BE2C (cell line): ENCODE data around the gene ZNF823. TPM values are rescaled to one million over a fixed set of nuclear protein-coding genes. Genes with fewer than 3 reads are reported as not detected.

Source experiments
- DNase-seq: peaks from one replicate; pipeline ENCODE4 v3.0.0-alpha.2; 2020
- H3K27me3 ChIP-seq: fragments of 250-450 bp; sonication (Bioruptor Pico); 2 replicates; pipeline ENCODE4 v1.5.1; 2020; ENCODE audit warnings: mild to moderate bottlenecking
- H3K36me3 ChIP-seq: fragments of 250-450 bp; sonication (Bioruptor Pico); 2 replicates; pipeline ENCODE4 v1.5.1; 2020; ENCODE audit warnings: mild to moderate bottlenecking
- H3K4me1 ChIP-seq: fragments of 250-450 bp; sonication (Bioruptor Pico); 2 replicates; pipeline ENCODE4 v1.5.1; 2020
- H3K4me3 ChIP-seq: 2 replicates; pipeline ENCODE4 v1.5.1; 2011; ENCODE audit warnings: low read depth, low read length
- H3K9me3 ChIP-seq: fragments of 250-450 bp; sonication (Bioruptor Pico); 2 replicates; pipeline ENCODE4 v1.5.1; 2020
- polyA plus RNA-seq: library from polyadenylated mRNA; unstranded; fragments of >200 nt; gene quantifications from one replicate; pipeline ENCODE4 v1.2.1, GENCODE V29; 2012; ENCODE audit warnings: low read depth, missing spikeins; ENCODE audit not compliant: insufficient read length, insufficient read depth
- TF ChIP-seq, protein P1 (sequence below): IDR thresholded peaks from 2 replicates; pipeline ENCODE4 v1.5.1; 2012; ENCODE audit warnings: mild to moderate bottlenecking, low read depth, low read length

The ZNF823 gene
- 3.9 TPM for polyA plus RNA-seq

DNA sequence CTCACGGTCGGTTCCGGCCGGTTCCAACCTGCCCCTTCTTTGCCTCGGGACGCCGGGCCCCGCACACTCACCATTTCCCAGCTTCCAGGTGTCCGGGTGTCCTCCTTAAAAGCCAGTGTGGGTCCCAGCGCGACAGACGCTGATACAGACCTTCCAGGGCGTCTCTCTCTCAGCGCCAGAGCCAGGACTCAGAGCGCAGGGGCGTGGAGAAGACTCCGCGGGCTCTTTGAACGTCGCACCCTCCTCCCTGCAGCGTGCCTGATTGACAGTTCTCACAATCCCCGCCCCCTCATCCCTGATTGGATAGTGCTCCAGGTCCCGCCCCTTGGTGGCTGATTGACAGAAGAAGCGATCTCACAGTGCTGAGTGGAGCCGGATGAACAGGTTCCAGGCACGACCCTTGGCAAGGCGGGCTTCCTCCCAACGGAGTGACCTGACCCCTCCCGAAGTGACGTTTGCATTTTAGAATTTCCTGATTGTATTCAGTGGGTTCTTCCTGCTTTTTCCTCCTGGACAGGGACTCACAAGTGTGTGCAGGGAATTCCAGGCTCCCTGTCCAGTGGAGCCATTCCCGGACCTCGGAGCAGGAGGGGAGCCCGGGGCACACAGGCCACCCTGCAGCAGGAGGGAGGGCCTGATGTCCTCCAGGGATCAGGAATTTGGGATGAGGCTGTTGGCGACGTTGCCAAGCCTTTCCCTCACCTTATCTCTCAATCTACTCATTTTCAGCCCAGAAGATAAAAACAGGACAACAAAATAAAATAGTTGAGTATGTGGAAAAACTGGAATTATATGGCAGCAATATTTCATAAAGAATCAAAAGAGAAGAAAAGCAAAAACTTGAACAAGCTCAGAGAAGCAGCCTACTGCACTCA is at the start of gene ZNF823:
ZNF823 (minus strand) TSS at position 201 of the 875 bp plus-strand sequence; CDS start at position 74, 127 bp downstream.
- TF ChIP-seq, protein P1, sequence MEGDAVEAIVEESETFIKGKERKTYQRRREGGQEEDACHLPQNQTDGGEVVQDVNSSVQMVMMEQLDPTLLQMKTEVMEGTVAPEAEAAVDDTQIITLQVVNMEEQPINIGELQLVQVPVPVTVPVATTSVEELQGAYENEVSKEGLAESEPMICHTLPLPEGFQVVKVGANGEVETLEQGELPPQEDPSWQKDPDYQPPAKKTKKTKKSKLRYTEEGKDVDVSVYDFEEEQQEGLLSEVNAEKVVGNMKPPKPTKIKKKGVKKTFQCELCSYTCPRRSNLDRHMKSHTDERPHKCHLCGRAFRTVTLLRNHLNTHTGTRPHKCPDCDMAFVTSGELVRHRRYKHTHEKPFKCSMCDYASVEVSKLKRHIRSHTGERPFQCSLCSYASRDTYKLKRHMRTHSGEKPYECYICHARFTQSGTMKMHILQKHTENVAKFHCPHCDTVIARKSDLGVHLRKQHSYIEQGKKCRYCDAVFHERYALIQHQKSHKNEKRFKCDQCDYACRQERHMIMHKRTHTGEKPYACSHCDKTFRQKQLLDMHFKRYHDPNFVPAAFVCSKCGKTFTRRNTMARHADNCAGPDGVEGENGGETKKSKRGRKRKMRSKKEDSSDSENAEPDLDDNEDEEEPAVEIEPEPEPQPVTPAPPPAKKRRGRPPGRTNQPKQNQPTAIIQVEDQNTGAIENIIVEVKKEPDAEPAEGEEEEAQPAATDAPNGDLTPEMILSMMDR = no peak

DNA sequence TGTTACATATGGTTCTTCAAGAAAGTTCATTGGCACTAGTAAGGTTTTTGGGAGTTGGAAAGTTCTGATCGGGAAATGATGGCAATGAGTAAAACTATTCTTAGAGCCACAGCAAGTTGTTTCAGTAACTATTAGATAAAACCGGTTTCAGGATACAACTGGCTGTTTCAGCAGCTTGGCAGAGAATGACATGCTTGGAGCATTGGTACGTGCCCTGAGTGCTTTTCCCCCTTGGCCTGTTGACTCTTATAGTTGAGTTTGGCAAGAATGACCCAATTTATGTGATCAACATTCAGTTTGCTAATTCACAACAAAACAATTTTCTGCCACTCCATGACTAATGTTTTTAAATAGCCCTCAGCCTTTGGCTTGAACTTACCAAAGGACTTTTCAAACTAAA is 48.8 kb upstream of the ZNF823 start:
- peaks cover 12% of the 10 kb centered on the region; the same call in 1 of the 2 replicates for H3K9me3 ChIP-seq
- no peak for DNase-seq
- peaks cover 7% of the 10 kb centered on the region for H3K36me3 ChIP-seq
- H3K4me3 ChIP-seq = no peak overlapping the region
- TF ChIP-seq, protein P1 = no peak
- H3K27me3 ChIP-seq = no peaks in the 10 kb centered on the region
- no peaks in the 10 kb centered on the region for H3K4me1 ChIP-seq

More for the DNA sequence above, at the start of gene ZNF823:
- Histone ChIP-seq H3K36me3 (no peaks in the 10 kb centered on the region; the same call in 1 of the 2 replicates), H3K4me1 (peaks cover 2% of the 10 kb centered on the region; the same call in 1 of the 2 replicates), H3K27me3 (no peaks in the 10 kb centered on the region), H3K4me3 (peak within 1 kb of the TSS; percentile 82), H3K9me3 (no peaks in the 10 kb centered on the region)
- DNase-seq = peak; percentile 99

DNA sequence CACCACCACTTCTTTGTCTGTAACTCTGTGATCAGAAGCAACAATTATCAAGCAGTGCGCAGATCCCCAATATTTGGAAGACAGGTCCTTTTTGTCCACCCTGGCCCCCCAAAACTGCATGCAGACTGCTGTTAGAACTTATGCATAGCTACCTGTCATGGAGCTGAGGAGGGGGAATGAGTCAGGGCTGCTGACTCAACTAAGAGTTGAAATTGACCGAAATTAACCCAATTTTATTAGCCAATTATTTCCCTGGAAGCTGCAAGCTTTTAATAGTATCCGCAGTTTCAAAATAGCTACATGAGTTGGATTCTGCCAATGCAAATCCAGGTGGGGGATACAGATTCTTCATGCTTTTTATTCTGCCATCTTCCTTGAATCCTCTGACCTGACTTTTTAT is 45.6 kb upstream of the ZNF823 start:
- Histone ChIP-seq H3K27me3 (no peaks in the 10 kb centered on the region), H3K4me1 (no peaks in the 10 kb centered on the region), H3K4me3 (no peak overlapping the region), H3K9me3 (peaks cover 12% of the 10 kb centered on the region), H3K36me3 (peaks cover 26% of the 10 kb centered on the region)
- DNase-seq = no peak
- TF ChIP-seq, protein P1 = no peak

DNA sequence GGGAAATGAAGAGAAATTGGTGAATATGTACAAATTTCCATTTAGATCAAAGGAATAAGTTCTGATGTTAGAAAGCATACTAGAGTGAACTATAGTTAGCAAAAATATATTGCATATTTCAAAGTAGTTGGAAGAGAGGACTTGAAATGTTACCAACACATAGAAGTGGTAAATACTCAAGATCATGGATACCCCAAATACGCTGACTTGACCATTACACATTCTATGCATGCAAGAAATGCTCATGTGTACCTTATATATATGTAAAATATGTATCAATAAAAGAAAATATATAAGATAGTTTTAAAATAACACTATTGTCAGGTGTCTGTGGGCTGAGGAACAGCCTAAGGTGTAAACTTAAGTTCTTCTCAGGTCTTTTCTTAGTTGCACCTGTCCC is 45.0 kb upstream of the ZNF823 start:
- peaks cover 12% of the 10 kb centered on the region for H3K9me3 ChIP-seq
- no peak for DNase-seq
- no peak overlapping the region for H3K4me3 ChIP-seq
- TF ChIP-seq, protein P1 = no peak
- peaks cover 29% of the 10 kb centered on the region for H3K36me3 ChIP-seq
- no peaks in the 10 kb centered on the region for H3K27me3 ChIP-seq
- H3K4me1 ChIP-seq = no peaks in the 10 kb centered on the region

DNA sequence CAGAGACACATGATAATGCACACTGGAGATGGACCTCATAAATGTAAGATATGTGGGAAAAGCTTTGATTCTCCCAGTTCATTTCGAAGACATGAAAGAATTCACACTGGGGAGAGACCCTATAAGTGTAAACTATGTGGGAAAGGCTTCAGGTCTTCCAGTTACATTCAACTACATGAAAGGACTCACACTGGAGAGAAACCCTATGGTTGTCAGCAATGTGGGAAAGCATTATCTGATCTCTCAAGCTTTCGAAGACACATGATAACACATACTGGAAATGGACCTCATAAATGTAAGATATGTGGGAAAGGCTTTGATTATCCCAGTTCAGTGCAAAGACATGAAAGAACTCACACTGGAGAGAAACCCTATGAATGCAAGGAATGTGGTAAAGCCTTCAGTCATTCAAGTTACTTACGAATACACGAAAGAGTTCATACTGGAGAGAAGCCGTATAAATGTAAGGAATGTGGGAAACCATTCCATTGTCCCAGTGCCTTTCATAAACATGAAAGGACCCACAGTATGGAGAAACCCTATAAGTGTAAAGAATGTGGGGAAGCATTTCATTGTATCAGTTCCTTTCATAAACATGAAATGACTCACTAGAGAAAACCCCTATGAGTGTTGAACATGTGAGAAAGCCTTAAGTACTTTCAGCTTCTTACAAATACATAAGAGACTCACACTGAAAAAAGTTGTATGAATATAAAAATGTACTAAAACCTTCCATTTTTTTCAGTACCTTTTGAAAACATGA is 42.7 kb upstream of the ZNF823 start:
- H3K27me3 ChIP-seq = no peaks in the 10 kb centered on the region
- peaks cover 12% of the 10 kb centered on the region for H3K9me3 ChIP-seq
- no peaks in the 10 kb centered on the region for H3K4me1 ChIP-seq
- peaks cover 36% of the 10 kb centered on the region for H3K36me3 ChIP-seq
- H3K4me3 ChIP-seq = no peak overlapping the region
- TF ChIP-seq, protein P1 = no peak
- no peak for DNase-seq
